A549 treated with AZD2906 at 1 μM for 4 hours (cell line): ENCODE data around the gene BRD2. TPM values are rescaled to one million over a fixed set of nuclear protein-coding genes. Genes with fewer than 3 reads are reported as not detected.

Experiments used
- total RNA-seq: library from RNA; stranded (reverse); fragments of 200-300 nt; extraction: Qiagen RNA extraction; gene quantifications from 5 replicates; pipeline ENCODE4 v1.2.3, GENCODE V29; 2022

The BRD2 gene
- total RNA-seq = 104 to 133 TPM (median 112 TPM) in 5 replicates

GRCh38 chr6:32968093-32968866, at the start of gene BRD2:
Gene BRD2 (plus strand): TSS chr6:32968594. CDS start chr6:32972899, 4,305 bp downstream.

GRCh38 chr6:32940656-32941213, 27.7 kb upstream of the BRD2 start, which contains the start of gene HLA-DMB:
Gene HLA-DMB (minus strand): TSS chr6:32941028. CDS start chr6:32940807, 221 bp downstream.

GRCh38 chr6:32952817-32953739, 15.3 kb upstream of the BRD2 start, which contains the start of gene HLA-DMA:
Gene HLA-DMA (minus strand): TSS chr6:32953097. CDS start chr6:32953036, 61 bp downstream.

GRCh38 chr6:33008944-33009861, 40.8 kb downstream of the BRD2 start, which contains the start of gene HLA-DOA:
Gene HLA-DOA (minus strand): TSS chr6:33009591.

Other genes with a start within 250 kb of the BRD2 start
- gene HLA-DQA2, start 227.2 kb upstream of the BRD2 start, total RNA-seq = not detected in 5 replicates
- not detected in 5 replicates for gene HLA-DQB2, start 205.1 kb upstream of the BRD2 start, total RNA-seq
- 0.05 to 0.14 TPM (median 0.12 TPM) in 4 of 5 replicates, not detected in the other for gene HLA-DOB, start 151.6 kb upstream of the BRD2 start, total RNA-seq
- gene TAP2, start 129.9 kb upstream of the BRD2 start, total RNA-seq = 14.8 to 21.1 TPM (median 17.8 TPM) in 5 replicates
- gene PSMB8, start 124.5 kb upstream of the BRD2 start, total RNA-seq = 18.4 to 21.4 TPM (median 19.4 TPM) in 5 replicates
- 32.0 to 36.9 TPM (median 34.0 TPM) in 5 replicates for gene TAP1, start 114.9 kb upstream of the BRD2 start, total RNA-seq
- gene PSMB9, start 114.4 kb upstream of the BRD2 start, total RNA-seq = 14.0 to 25.5 TPM (median 19.0 TPM) in 5 replicates
- gene HLA-DMB, start 27.6 kb upstream of the BRD2 start, total RNA-seq = 1.4 to 2.5 TPM (median 1.7 TPM) in 5 replicates
- 2.9 to 3.7 TPM (median 3.0 TPM) in 5 replicates for gene HLA-DMA, start 15.5 kb upstream of the BRD2 start, total RNA-seq
- 0.05 TPM in 1 of 5 replicates, not detected in the others for gene HLA-DOA, start 41.0 kb downstream of the BRD2 start, total RNA-seq
- gene HLA-DPA1, start 105.1 kb downstream of the BRD2 start, total RNA-seq = 0.05 to 0.11 TPM in 2 of 5 replicates, not detected in the others
- gene HLA-DPB1, start 107.4 kb downstream of the BRD2 start, total RNA-seq = not detected in 5 replicates
- 0.31 to 0.92 TPM (median 0.81 TPM) in 5 replicates for gene COL11A2, start 223.9 kb downstream of the BRD2 start, total RNA-seq
- 17.4 to 21.9 TPM (median 19.7 TPM) in 5 replicates for gene RXRB, start 232.1 kb downstream of the BRD2 start, total RNA-seq
- gene SLC39A7, start 232.3 kb downstream of the BRD2 start, total RNA-seq = 99.7 to 114 TPM (median 108 TPM) in 5 replicates
- gene HSD17B8, start 236.1 kb downstream of the BRD2 start, total RNA-seq = 12.7 to 17.3 TPM (median 15.3 TPM) in 5 replicates
- gene RING1, start 239.9 kb downstream of the BRD2 start, total RNA-seq = 19.1 to 24.8 TPM (median 23.7 TPM) in 5 replicates